DND-41 (cell line): ENCODE results near the gene RBL1.
A peak's percentile ranks its signal among the peaks of the same experiment; 100 is the strongest.

Source experiments
- ATAC-seq: fragments of 200-7000 bp; cut with Tn5 transposase; 3 replicates; pipeline ENCODE4 v1.9.1; 2021; ENCODE audit warnings: low read depth; ENCODE audit not compliant: insufficient read depth
- DNase-seq: peaks from one replicate; pipeline ENCODE4 v3.0.0-alpha.2; 2020
- H2AFZ ChIP-seq: 2 replicates; pipeline ENCODE4 v1.6.0; 2012; ENCODE audit warnings: low read depth, low read length
- H3K27ac ChIP-seq: 2 replicates; pipeline ENCODE4 v1.5.1; 2012; ENCODE audit warnings: low read length, inconsistent platforms
- H3K27me3 ChIP-seq: fragments of 200-600 bp; sonication (generic); 2 replicates; pipeline ENCODE4 v1.6.0; 2012; ENCODE audit warnings: low read length, mild to moderate bottlenecking, inconsistent platforms; ENCODE audit not compliant: insufficient read depth, poor library complexity
- H3K36me3 ChIP-seq: 2 replicates; pipeline ENCODE4 v1.5.1; 2012; ENCODE audit warnings: low read length, inconsistent platforms; ENCODE audit not compliant: insufficient read depth
- H3K4me1 ChIP-seq: 2 replicates; pipeline ENCODE4 v1.5.1; 2012; ENCODE audit warnings: mild to moderate bottlenecking, low read length; ENCODE audit not compliant: insufficient read depth
- H3K4me2 ChIP-seq: 2 replicates; pipeline ENCODE4 v1.6.0; 2012; ENCODE audit warnings: mild to moderate bottlenecking, moderate library complexity, low read length, inconsistent platforms; ENCODE audit not compliant: insufficient read depth
- H3K4me3 ChIP-seq, 2 experiments: fragments of 200-600 bp in 1 of 2; shearing (Covaris generic) in 1 of 2; 2 replicates each; pipeline ENCODE4 v1.5.1; 2012 to 2016; ENCODE audit warnings: inconsistent platforms in 2 of 2, low read length in 2 of 2, mild to moderate bottlenecking in 2 of 2, low read depth in 1 of 2, moderate library complexity in 1 of 2
- H3K79me2 ChIP-seq: 2 replicates; pipeline ENCODE4 v1.6.0; 2012; ENCODE audit warnings: low read length, inconsistent platforms; ENCODE audit not compliant: insufficient read depth
- H3K9ac ChIP-seq: 2 replicates; pipeline ENCODE4 v1.6.0; 2012; ENCODE audit warnings: low read depth, mild to moderate bottlenecking, inconsistent platforms, low read length, moderate library complexity
- H3K9me3 ChIP-seq: 2 replicates; pipeline ENCODE4 v1.5.1; 2012; ENCODE audit warnings: low read length, moderate library complexity, mild to moderate bottlenecking, inconsistent platforms; ENCODE audit not compliant: insufficient read depth, severe bottlenecking
- H4K20me1 ChIP-seq: 2 replicates; pipeline ENCODE4 v1.6.0; 2012; ENCODE audit warnings: low read length; ENCODE audit not compliant: insufficient read depth
- CTCF ChIP-seq: IDR thresholded peaks from 2 replicates; pipeline ENCODE4 v1.5.1; 2012; ENCODE audit warnings: borderline replicate concordance, low read length, moderate library complexity, mild to moderate bottlenecking; ENCODE audit not compliant: poor library complexity, severe bottlenecking; ENCODE audit errors: extremely low read depth
- EZH2 ChIP-seq: IDR thresholded peaks from 3 replicates; pipeline ENCODE4 v1.6.1; 2012; ENCODE audit warnings: borderline replicate concordance, low read depth, mild to moderate bottlenecking, moderate library complexity, low read length, inconsistent platforms; ENCODE audit not compliant: severe bottlenecking

Gene RBL1

GRCh38 chr20:37081717-37082289, 14.0 kb downstream of the RBL1 start:
- peaks cover 95% of the 10 kb centered on the region for H3K36me3 ChIP-seq
- H4K20me1 ChIP-seq = peaks cover 28% of the 10 kb centered on the region
- 0 out of 2 replicates have a peak overlapping the region, but pooled peaks have one; percentile 17 for H3K4me2 ChIP-seq
- H3K27me3 ChIP-seq = no peaks in the 10 kb centered on the region
- ATAC-seq (peak; percentile 29; the same call in 1 of the 3 replicates), DNase-seq (no peak)
- no peaks in the 10 kb centered on the region for H3K9me3 ChIP-seq
- TF ChIP-seq EZH2 (no peak), CTCF (peak; percentile 60)
- no peak overlapping the region for H2AFZ ChIP-seq
- no peak overlapping the region for H3K27ac ChIP-seq
- H3K4me3 ChIP-seq = no peak overlapping the region
- H3K9ac ChIP-seq = no peak overlapping the region
- H3K4me1 ChIP-seq = peaks cover 2% of the 10 kb centered on the region; the same call in 1 of the 2 replicates
- H3K79me2 ChIP-seq = peaks cover 99% of the 10 kb centered on the region

- Histone ChIP-seq H3K36me3 (peaks cover 93% of the 10 kb centered on the region), H3K4me2 (no peak overlapping the region), H4K20me1 (peaks cover 35% of the 10 kb centered on the region; the same call in 1 of the 2 replicates), H3K4me3 (no peak overlapping the region), H3K27me3 (no peaks in the 10 kb centered on the region), H3K9me3 (no peaks in the 10 kb centered on the region), H2AFZ (no peak overlapping the region), H3K4me1 (no peaks in the 10 kb centered on the region), H3K27ac (no peak overlapping the region), H3K79me2 (peaks cover 96% of the 10 kb centered on the region), H3K9ac (no peak overlapping the region)
- DNase-seq (no peak), ATAC-seq (no peak)
- TF ChIP-seq EZH2 (no peak), CTCF (no peak)
These were observed 18.8 kb downstream of the RBL1 start for GRCh38 chr20:37077009-37077408.

GRCh38 chr20:37075932-37076685, 19.7 kb downstream of the RBL1 start:
- TF ChIP-seq EZH2 = no peak
- Histone ChIP-seq H3K79me2 (peaks cover 96% of the 10 kb centered on the region), H2AFZ (no peak overlapping the region), H3K27me3 (no peaks in the 10 kb centered on the region), H4K20me1 (peaks cover 32% of the 10 kb centered on the region; the same call in 1 of the 2 replicates), H3K9ac (no peak overlapping the region), H3K4me1 (no peaks in the 10 kb centered on the region), H3K4me2 (no peak overlapping the region), H3K27ac (no peak overlapping the region), H3K36me3 (peaks cover 93% of the 10 kb centered on the region), H3K4me3 (no peak overlapping the region), H3K9me3 (no peaks in the 10 kb centered on the region)
- ATAC-seq (no peak), DNase-seq (no peak)
